Mucosa of descending colon (tissue), 3 donors: ENCODE results near the gene ASCL4. TPM values are rescaled to one million over a fixed set of nuclear protein-coding genes. Genes with fewer than 3 reads are reported as not detected.
A peak's percentile ranks its signal among the peaks of the same experiment; 100 is the strongest.

Experiments used
- ATAC-seq: fragments of 200-7000 bp; cut with Tn5 transposase; one replicate; pipeline ENCODE4 v1.9.1; 2020; ENCODE audit warnings: mild to moderate bottlenecking, moderate library complexity
- DNase-seq, 3 donors: peaks; one replicate each; pipeline ENCODE4 v3.0.0-alpha.2; 2020
- H3K36me3 ChIP-seq: fragments of 200-600 bp; one replicate; pipeline ENCODE4 v1.8.0; 2021; ENCODE audit warnings: low read depth, mild to moderate bottlenecking
- H3K4me1 ChIP-seq: fragments of 200-600 bp; one replicate; pipeline ENCODE4 v1.8.0; 2021; ENCODE audit warnings: low read depth, mild to moderate bottlenecking
- H3K4me3 ChIP-seq: fragments of 200-600 bp; one replicate; pipeline ENCODE4 v1.8.0; 2021; ENCODE audit warnings: mild to moderate bottlenecking
- H3K9me3 ChIP-seq: fragments of 200-600 bp; one replicate; pipeline ENCODE4 v1.8.0; 2021; ENCODE audit warnings: mild to moderate bottlenecking
- CTCF ChIP-seq: fragments of 200-600 bp; IDR thresholded peaks from one replicate; pipeline ENCODE4 v1.8.0; 2022; ENCODE audit warnings: antibody characterized with exemption, mild to moderate bottlenecking
- intact Hi-C, 2 donors: fragments of 100-400 bp; cut with DNase I in 1 of 2; cut with micrococcal nuclease in 1 of 2; formaldehyde crosslinking; loops; one replicate each; pipeline versions ENCODE4 v1.11.0 to v1.11.1; 2022; cut with DNase I, micrococcal nuclease
- total RNA-seq, 3 donors: library from RNA; stranded (reverse); fragmentation: NEBNext Ultra II Directional in 2 of 3; extraction: Animal tissue kit (Norgen Biotek cat#: 25700) in 2 of 3; gene quantifications; one replicate each; pipeline versions ENCODE4 v1.2.1 to v1.2.4, GENCODE V29; 2021 to 2023
- donor health status: DM: no; HTN: no; CAD: no; lungs with moderate emphysema.
- donor health status: DM: no; HTN: no; CAD: no.
- donor health status: DM: no; HTN: yes; CAD: no.

The ASCL4 gene
- total RNA-seq, 3 donors from 2014 or later, result not detected

- Histone ChIP-seq H3K9me3 (no peaks in the 10 kb centered on the region), H3K4me1 (peaks cover 19% of the 10 kb centered on the region), H3K36me3 (peaks cover 5% of the 10 kb centered on the region), H3K4me3 (peak overlapping the region; percentile 56)
- ATAC-seq (peak; percentile 2), DNase-seq (peak; percentile 45 to 71 (median 68))
- no peak for TF ChIP-seq CTCF
- intact Hi-C loops, result no loop called here
These were observed 14.2 kb upstream of the ASCL4 start for GRCh38 chr12:107760207-107760808.

GRCh38 chr12:107760809-107761501 lies 13.5 kb upstream of the ASCL4 start, which contains the start of gene PRDM4:
Gene PRDM4, minus strand, starts transcription at chr12:107761137. Its CDS starts 622 bp downstream, at chr12:107760515.
- no peaks in the 10 kb centered on the region for H3K9me3 ChIP-seq
- peak within 1 kb of the TSS; percentile 56 for H3K4me3 ChIP-seq
- H3K4me1 ChIP-seq, result peaks cover 19% of the 10 kb centered on the region
- intact Hi-C loops, result no loop called here
- peak; percentile 98 for ATAC-seq
- peaks cover under 1% of the 10 kb centered on the region for H3K36me3 ChIP-seq
- DNase-seq, result peak; percentile 92 to 96 (median 96)
- TF ChIP-seq CTCF, result peak; percentile 40

GRCh38 chr12:107761502-107761904 lies 13.0 kb upstream of the ASCL4 start:
- no peak for TF ChIP-seq CTCF
- H3K9me3 ChIP-seq, result no peaks in the 10 kb centered on the region
- intact Hi-C loops, result no loop called here
- DNase-seq, result no peak
- peak overlapping the region; percentile 56 for H3K4me3 ChIP-seq
- H3K4me1 ChIP-seq, result peaks cover 19% of the 10 kb centered on the region
- no peaks in the 10 kb centered on the region for H3K36me3 ChIP-seq
- ATAC-seq, result no peak

GRCh38 chr12:107762874-107763273 lies 11.6 kb upstream of the ASCL4 start:
- Histone ChIP-seq H3K9me3 (no peaks in the 10 kb centered on the region), H3K4me1 (peaks cover 19% of the 10 kb centered on the region), H3K36me3 (no peaks in the 10 kb centered on the region), H3K4me3 (no peak overlapping the region)
- ATAC-seq (no peak), DNase-seq (no peak)
- TF ChIP-seq CTCF, result no peak
- intact Hi-C loops, result no loop called here

- intact Hi-C loops, result no loop called here
- DNase-seq (no peak), ATAC-seq (no peak)
- H3K36me3 ChIP-seq, result no peaks in the 10 kb centered on the region
- TF ChIP-seq CTCF, result no peak
- no peak overlapping the region for H3K4me3 ChIP-seq
- H3K9me3 ChIP-seq, result no peaks in the 10 kb centered on the region
- peaks cover 5% of the 10 kb centered on the region for H3K4me1 ChIP-seq
These were observed 9.9 kb upstream of the ASCL4 start for GRCh38 chr12:107764626-107765025.
